PC-3 (cell line): ENCODE measurements around the gene CNTNAP3B. TPM values are rescaled to one million over a fixed set of nuclear protein-coding genes. Genes with fewer than 3 reads are reported as not detected.
"Not testable (repeated sequence)": the region's sequence is repeated elsewhere in the genome, so short reads cannot be mapped to it uniquely, and the experiment has no call there.

Experiments
- ATAC-seq: fragments of 200-7000 bp; cut with Tn5 transposase; 2 replicates; pipeline ENCODE4 v1.9.1; 2020; ENCODE audit warnings: mild to moderate bottlenecking, moderate library complexity
- BruUV-seq: library from RNA; stranded (reverse); fragments of 400-500 nt; replicated peaks from 2 replicates; lab custom pipeline; 2021; lab: Mats Ljungman, UMichigan
- CTCF ChIA-PET: fragments of 300-600 bp; sonication (Branson Sonifier 250); formaldehyde crosslinking; loops from one replicate; lab custom pipeline; 2022; ENCODE audit warnings: antibody characterized with exemption; lab: Charles Lee
- POLR2A ChIA-PET: fragments of 300-600 bp; sonication (Branson Sonifier 250); formaldehyde crosslinking; loops from one replicate; lab custom pipeline; 2022; ENCODE audit warnings: antibody characterized with exemption; ENCODE audit not compliant: unreplicated experiment; lab: Charles Lee
- DNase-seq: peaks from one replicate; pipeline ENCODE4 v3.0.0-alpha.2; 2015
- H2AFZ ChIP-seq: fragments of 300-600 bp; sonication (generic); 2 replicates; pipeline ENCODE4 v1.6.0; 2016; ENCODE audit warnings: antibody characterized with exemption, low read length
- H3F3A ChIP-seq: fragments of 300-600 bp; sonication (generic); one replicate; pipeline ENCODE4 v1.6.0; 2017; ENCODE audit warnings: antibody characterized with exemption, low read length, control low read depth, mild to moderate bottlenecking; ENCODE audit not compliant: unreplicated experiment
- H3K27ac ChIP-seq: fragments of 300-600 bp; sonication (generic); 2 replicates; pipeline ENCODE4 v1.5.1; 2016; ENCODE audit warnings: mild to moderate bottlenecking, low read length
- H3K27me3 ChIP-seq: fragments of 300-600 bp; sonication (generic); 2 replicates; pipeline ENCODE4 v1.6.1; 2016; ENCODE audit warnings: low read length, mixed read lengths
- H3K36me3 ChIP-seq: fragments of 300-600 bp; sonication (generic); 2 replicates; pipeline ENCODE4 v1.6.1; 2016; ENCODE audit warnings: low read depth, mixed run types, low read length, mixed read lengths
- H3K4me1 ChIP-seq: fragments of 300-600 bp; sonication (generic); 2 replicates; pipeline ENCODE4 v1.5.1; 2016; ENCODE audit warnings: low read length; ENCODE audit not compliant: insufficient read depth
- H3K4me2 ChIP-seq: fragments of 300-600 bp; sonication (generic); 2 replicates; pipeline ENCODE4 v1.6.0; 2016; ENCODE audit warnings: low read length
- H3K4me3 ChIP-seq: fragments of 300-600 bp; sonication (generic); 2 replicates; pipeline ENCODE4 v1.5.1; 2016; ENCODE audit warnings: mild to moderate bottlenecking, low read length, mixed read lengths
- H3K79me2 ChIP-seq: fragments of 300-600 bp; sonication (generic); 2 replicates; pipeline ENCODE4 v1.6.1; 2017; ENCODE audit warnings: low read length, mixed read lengths
- H3K9ac ChIP-seq: fragments of 300-600 bp; sonication (generic); 2 replicates; pipeline ENCODE4 v1.6.0; 2016; ENCODE audit warnings: mild to moderate bottlenecking, low read length
- H3K9me2 ChIP-seq: fragments of 300-600 bp; sonication (generic); replicated peaks from 2 replicates; pipeline ENCODE4 v1.6.1; 2016; ENCODE audit warnings: mixed run types, low read length, mixed read lengths
- H3K9me3 ChIP-seq: fragments of 300-600 bp; sonication (generic); 2 replicates; pipeline ENCODE4 v1.6.1; 2016; ENCODE audit warnings: low read length, mixed read lengths
- H4K20me1 ChIP-seq: fragments of 300-600 bp; sonication (generic); 2 replicates; pipeline ENCODE4 v1.6.1; 2016; ENCODE audit warnings: low read length, mixed read lengths
- intact Hi-C: fragments of 100-400 bp; cut with micrococcal nuclease; formaldehyde crosslinking; loops from 2 replicates; pipeline ENCODE4 v1.9.0; 2023
- total RNA-seq: library from RNA; depleted of rRNA; stranded (reverse); fragments of >200 nt; gene quantifications from 2 replicates; pipeline ENCODE4 v1.2.3, GENCODE V29; 2014

Gene CNTNAP3B
- total RNA-seq, 1 experiment from 2014 or later = 10.3 TPM

DNA sequence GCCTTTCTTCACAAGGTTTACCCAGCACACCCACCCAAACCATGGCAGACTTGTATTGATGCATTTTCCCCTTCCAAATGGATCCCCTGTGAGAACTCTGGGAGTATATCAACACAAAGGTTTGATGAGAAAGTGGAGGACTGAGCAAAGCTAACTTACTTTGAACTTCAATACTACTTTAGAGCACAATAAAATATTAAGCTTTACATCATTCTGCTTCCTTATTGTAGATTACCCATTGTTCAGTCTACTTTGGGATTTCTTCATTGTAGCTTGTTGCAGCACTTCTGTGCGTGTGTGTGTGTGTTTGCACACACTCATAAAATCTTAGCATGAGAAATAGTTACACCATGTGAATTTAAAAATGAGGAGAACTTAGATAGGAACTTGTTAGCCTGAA is 75.4 kb downstream of the CNTNAP3B start:
- peak; percentile 1 for DNase-seq
- BruUV-seq, H3K36me3 ChIP-seq, H3K9me2 ChIP-seq, H3K4me3 ChIP-seq, intact Hi-C loops, H3K4me1 ChIP-seq, H3K79me2 ChIP-seq, H3F3A ChIP-seq, ATAC-seq, H3K4me2 ChIP-seq, H2AFZ ChIP-seq, H3K9ac ChIP-seq, POLR2A ChIA-PET, H4K20me1 ChIP-seq, H3K9me3 ChIP-seq, H3K27me3 ChIP-seq, CTCF ChIA-PET: not testable (repeated sequence)
- H3K27ac ChIP-seq = peak overlapping the region; percentile 37; the same call in 1 of the 2 replicates

DNA sequence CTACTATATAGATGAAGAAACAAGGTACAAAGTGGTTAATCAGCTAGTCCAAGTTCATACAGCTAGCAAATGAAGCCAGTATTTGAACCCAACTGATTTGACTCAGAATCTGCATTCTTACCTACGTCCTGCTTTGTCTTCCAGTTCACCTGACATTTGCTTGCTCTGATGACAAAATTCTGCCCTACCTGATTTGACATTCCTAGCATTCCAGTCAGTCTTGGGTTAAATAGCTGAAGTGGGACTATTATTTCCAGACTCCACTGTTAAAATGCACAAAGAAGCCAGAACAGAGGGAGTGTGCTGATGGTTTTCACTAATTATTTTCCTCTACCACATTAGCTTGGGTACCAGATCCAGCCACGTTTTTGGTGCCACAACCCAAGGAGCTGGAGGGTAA is 78.5 kb downstream of the CNTNAP3B start:
- H3K27ac ChIP-seq, BruUV-seq, H3K4me1 ChIP-seq, H3K9ac ChIP-seq, H3K9me2 ChIP-seq, DNase-seq, CTCF ChIA-PET, H3K36me3 ChIP-seq, intact Hi-C loops, ATAC-seq, H2AFZ ChIP-seq, H3K79me2 ChIP-seq, H3K4me2 ChIP-seq, H3K4me3 ChIP-seq, H4K20me1 ChIP-seq, H3F3A ChIP-seq, H3K27me3 ChIP-seq, H3K9me3 ChIP-seq, POLR2A ChIA-PET: not testable (repeated sequence)

DNA sequence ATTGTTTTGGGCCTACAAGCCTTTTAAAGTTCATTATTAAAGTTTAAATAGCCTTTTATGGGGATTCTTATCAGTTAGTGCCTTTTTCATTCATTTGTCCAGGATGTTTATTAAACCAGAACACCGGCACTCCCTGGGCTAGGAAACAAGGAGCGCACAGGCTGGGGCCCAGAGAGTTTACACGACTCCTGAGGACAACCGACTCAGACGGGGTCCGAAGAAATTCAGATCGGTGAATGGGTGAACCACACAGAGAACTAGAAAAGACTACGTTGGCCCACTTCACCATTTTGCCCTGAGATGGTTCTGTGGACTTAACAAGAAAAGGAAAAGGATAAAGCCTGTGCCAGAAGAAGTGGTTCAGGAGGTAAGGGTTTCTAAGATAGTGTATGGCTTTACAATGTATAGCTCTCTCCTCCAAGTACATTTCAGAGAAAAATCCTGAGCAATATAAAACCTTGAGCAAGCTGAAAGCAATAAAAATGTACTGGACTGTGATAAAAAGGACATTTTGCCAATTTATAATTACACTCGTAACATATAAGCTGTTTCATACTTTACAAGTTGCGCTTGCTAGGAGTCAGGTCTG is 84.7 kb downstream of the CNTNAP3B start:
- H3K9me2 ChIP-seq, intact Hi-C loops, H3K27me3 ChIP-seq, POLR2A ChIA-PET, ATAC-seq, H4K20me1 ChIP-seq, H3K9me3 ChIP-seq, H3K4me3 ChIP-seq, H3F3A ChIP-seq, H2AFZ ChIP-seq, H3K27ac ChIP-seq, H3K4me2 ChIP-seq, BruUV-seq, CTCF ChIA-PET, H3K36me3 ChIP-seq, H3K9ac ChIP-seq, H3K4me1 ChIP-seq, H3K79me2 ChIP-seq, DNase-seq: not testable (repeated sequence)

DNA sequence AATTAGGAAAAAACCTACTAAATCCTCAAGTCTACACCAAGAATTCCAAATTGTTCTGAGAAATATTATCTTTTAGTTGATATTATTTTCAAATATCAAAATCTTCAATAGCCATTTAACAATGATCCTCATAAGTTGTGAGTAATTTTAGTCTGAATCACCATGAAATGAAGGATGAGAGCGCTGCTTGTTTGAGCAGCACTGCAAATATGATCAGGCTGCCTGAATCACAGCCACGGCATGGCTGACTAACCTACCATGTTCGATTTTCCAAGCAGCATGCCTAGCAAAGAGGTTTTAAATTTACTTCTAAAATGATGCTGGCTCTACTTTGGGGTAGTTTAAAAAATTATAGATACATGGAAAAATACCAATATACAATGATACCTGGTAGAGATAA is 95.7 kb downstream of the CNTNAP3B start:
- H3K9me3 ChIP-seq, H3K9ac ChIP-seq, H3K4me3 ChIP-seq, CTCF ChIA-PET, POLR2A ChIA-PET, BruUV-seq, H3F3A ChIP-seq, intact Hi-C loops, H3K36me3 ChIP-seq, H2AFZ ChIP-seq, DNase-seq, H3K27me3 ChIP-seq, H3K9me2 ChIP-seq, H3K4me2 ChIP-seq, H3K4me1 ChIP-seq, H4K20me1 ChIP-seq, H3K27ac ChIP-seq, H3K79me2 ChIP-seq: not testable (repeated sequence)
- peak; percentile 78 for ATAC-seq

DNA sequence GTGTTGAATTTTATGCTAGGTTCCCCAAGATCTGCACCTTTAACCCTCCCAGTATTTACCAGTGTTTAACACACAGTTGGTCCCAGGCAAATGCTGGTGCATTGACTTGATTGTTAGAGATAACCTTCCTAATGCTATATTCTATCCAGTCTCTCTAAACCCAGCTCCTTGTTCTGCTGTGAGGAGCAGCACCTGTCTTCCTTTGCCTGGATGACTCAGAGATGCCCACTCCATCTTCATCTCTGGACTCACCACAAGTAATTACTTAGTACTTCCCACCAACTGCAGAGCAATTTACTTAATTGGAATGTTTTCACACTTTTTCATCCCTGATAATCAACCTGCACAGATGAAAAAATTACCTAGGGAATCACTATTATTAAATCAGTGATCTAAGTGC is 108.6 kb downstream of the CNTNAP3B start:
- intact Hi-C loops, ATAC-seq, H3K9me2 ChIP-seq, H3K27ac ChIP-seq, H2AFZ ChIP-seq, POLR2A ChIA-PET, H3K27me3 ChIP-seq, CTCF ChIA-PET, H3K9ac ChIP-seq, H3K9me3 ChIP-seq, H4K20me1 ChIP-seq, H3K79me2 ChIP-seq, H3K4me2 ChIP-seq, H3F3A ChIP-seq, DNase-seq, H3K4me1 ChIP-seq, H3K36me3 ChIP-seq, BruUV-seq, H3K4me3 ChIP-seq: not testable (repeated sequence)

DNA sequence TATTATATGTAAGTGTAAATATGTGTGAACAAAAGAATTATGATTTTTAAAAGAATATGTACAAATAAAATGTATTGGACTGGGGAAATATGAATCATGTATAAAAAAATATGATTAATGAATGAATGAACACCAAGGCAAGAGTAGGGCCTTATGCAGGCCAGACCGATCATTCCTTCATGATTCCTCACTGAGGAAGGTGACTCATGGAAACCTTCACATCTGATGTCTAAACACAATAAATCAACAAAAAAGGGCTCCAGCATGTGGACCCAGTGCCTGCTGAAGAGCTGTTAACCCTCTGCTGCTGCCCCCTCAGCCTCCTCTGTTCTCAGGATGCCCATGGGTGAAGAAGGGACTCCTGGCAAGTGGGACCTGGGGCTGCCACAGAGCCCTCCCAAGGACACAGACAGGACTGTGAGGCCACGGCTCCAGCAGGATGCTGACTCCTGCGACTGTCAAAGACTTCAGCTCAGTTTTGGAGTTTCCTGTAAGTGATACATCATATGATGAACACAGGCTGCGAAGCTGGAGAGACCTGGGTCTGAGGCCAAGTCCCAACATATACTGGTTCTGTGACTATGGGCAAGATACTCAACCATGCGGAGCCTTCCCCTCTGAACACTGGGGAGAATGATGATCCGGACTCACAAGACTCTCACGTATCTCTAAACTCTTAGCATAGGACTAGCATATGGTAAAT is 110.9 kb downstream of the CNTNAP3B start:
- H3K36me3 ChIP-seq, BruUV-seq, H3K9me3 ChIP-seq, H3K9ac ChIP-seq, H3K79me2 ChIP-seq, intact Hi-C loops, H3K9me2 ChIP-seq, H3K4me3 ChIP-seq, H3F3A ChIP-seq, CTCF ChIA-PET, H3K27me3 ChIP-seq, POLR2A ChIA-PET, H3K4me1 ChIP-seq, H2AFZ ChIP-seq, H4K20me1 ChIP-seq: not testable (repeated sequence)
- ATAC-seq (peak; percentile 93), DNase-seq (peak; percentile 28)
- H3K27ac ChIP-seq = peak overlapping the region; percentile 39; the same call in 1 of the 2 replicates
- H3K4me2 ChIP-seq = peak overlapping the region; percentile 39; the same call in 1 of the 2 replicates
